ENCODE results near the gene ARHGAP9.

DNA sequence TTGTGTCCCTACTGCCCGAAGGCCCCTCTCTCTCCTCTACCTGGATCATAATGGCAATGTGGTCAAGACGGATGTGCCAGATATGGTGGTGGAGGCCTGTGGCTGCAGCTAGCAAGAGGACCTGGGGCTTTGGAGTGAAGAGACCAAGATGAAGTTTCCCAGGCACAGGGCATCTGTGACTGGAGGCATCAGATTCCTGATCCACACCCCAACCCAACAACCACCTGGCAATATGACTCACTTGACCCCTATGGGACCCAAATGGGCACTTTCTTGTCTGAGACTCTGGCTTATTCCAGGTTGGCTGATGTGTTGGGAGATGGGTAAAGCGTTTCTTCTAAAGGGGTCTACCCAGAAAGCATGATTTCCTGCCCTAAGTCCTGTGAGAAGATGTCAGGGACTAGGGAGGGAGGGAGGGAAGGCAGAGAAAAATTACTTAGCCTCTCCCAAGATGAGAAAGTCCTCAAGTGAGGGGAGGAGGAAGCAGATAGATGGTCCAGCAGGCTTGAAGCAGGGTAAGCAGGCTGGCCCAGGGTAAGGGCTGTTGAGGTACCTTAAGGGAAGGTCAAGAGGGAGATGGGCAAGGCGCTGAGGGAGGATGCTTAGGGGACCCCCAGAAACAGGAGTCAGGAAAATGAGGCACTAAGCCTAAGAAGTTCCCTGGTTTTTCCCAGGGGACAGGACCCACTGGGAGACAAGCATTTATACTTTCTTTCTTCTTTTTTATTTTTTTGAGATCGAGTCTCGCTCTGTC, 22.8 kb downstream of the ARHGAP9 start:
- TF ChIP-seq, protein P1, sequence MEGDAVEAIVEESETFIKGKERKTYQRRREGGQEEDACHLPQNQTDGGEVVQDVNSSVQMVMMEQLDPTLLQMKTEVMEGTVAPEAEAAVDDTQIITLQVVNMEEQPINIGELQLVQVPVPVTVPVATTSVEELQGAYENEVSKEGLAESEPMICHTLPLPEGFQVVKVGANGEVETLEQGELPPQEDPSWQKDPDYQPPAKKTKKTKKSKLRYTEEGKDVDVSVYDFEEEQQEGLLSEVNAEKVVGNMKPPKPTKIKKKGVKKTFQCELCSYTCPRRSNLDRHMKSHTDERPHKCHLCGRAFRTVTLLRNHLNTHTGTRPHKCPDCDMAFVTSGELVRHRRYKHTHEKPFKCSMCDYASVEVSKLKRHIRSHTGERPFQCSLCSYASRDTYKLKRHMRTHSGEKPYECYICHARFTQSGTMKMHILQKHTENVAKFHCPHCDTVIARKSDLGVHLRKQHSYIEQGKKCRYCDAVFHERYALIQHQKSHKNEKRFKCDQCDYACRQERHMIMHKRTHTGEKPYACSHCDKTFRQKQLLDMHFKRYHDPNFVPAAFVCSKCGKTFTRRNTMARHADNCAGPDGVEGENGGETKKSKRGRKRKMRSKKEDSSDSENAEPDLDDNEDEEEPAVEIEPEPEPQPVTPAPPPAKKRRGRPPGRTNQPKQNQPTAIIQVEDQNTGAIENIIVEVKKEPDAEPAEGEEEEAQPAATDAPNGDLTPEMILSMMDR (IDR thresholded peaks at IDR 0.05; ENCODE audit: insufficient read depth, low read length) = no peak
- TF ChIP-seq POLR2AphosphoS5 (IDR thresholded peaks at IDR 0.05; ENCODE audit: low read depth) (no peak), SPI1 (IDR thresholded peaks at IDR 0.05; ENCODE audit: borderline replicate concordance, low read depth) (no peak)
- TF ChIP-seq, protein P2, sequence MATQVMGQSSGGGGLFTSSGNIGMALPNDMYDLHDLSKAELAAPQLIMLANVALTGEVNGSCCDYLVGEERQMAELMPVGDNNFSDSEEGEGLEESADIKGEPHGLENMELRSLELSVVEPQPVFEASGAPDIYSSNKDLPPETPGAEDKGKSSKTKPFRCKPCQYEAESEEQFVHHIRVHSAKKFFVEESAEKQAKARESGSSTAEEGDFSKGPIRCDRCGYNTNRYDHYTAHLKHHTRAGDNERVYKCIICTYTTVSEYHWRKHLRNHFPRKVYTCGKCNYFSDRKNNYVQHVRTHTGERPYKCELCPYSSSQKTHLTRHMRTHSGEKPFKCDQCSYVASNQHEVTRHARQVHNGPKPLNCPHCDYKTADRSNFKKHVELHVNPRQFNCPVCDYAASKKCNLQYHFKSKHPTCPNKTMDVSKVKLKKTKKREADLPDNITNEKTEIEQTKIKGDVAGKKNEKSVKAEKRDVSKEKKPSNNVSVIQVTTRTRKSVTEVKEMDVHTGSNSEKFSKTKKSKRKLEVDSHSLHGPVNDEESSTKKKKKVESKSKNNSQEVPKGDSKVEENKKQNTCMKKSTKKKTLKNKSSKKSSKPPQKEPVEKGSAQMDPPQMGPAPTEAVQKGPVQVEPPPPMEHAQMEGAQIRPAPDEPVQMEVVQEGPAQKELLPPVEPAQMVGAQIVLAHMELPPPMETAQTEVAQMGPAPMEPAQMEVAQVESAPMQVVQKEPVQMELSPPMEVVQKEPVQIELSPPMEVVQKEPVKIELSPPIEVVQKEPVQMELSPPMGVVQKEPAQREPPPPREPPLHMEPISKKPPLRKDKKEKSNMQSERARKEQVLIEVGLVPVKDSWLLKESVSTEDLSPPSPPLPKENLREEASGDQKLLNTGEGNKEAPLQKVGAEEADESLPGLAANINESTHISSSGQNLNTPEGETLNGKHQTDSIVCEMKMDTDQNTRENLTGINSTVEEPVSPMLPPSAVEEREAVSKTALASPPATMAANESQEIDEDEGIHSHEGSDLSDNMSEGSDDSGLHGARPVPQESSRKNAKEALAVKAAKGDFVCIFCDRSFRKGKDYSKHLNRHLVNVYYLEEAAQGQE (IDR thresholded peaks at IDR 0.05; ENCODE audit: insufficient replicate concordance, low read depth) = no peak
